Measurements from ENCODE around the gene NRG2. TPM values are rescaled to one million over a fixed set of nuclear protein-coding genes. Genes with fewer than 3 reads are reported as not detected.

Gene NRG2
- total RNA-seq, 1 experiment from 2014 or later, result 1.8 TPM

GRCh38 chr5:139915834-139916233 lies 127.3 kb downstream of the NRG2 start:
- no peaks in the 10 kb centered on the region for H3K27me3 ChIP-seq (ENCODE audit: low read length)
- no peaks in the 10 kb centered on the region for H3K36me3 ChIP-seq (ENCODE audit: low read depth, low read length)
- no peak overlapping the region for H3K4me3 ChIP-seq (ENCODE audit: low read length)
- ATAC-seq (no peak), DNase-seq (no peak)
- H3K27ac ChIP-seq (ENCODE audit: low read length), result no peak overlapping the region
- no peaks in the 10 kb centered on the region for H3F3A ChIP-seq (ENCODE audit: low read length, unreplicated experiment)
- TF ChIP-seq EZH2 (IDR thresholded peaks at IDR 0.05; ENCODE audit: low read length, unreplicated experiment), result no peak
- H3K9ac ChIP-seq (ENCODE audit: low read length), result no peak overlapping the region
- H3K4me2 ChIP-seq (ENCODE audit: low read length), result no peak overlapping the region
- CTCF ChIA-PET, result no interaction called here
- no peaks in the 10 kb centered on the region for H4K20me1 ChIP-seq (ENCODE audit: low read length)
- no peaks in the 10 kb centered on the region for H3K79me2 ChIP-seq (ENCODE audit: low read length)
- BruUV-seq (replicated peaks), result no TSS peak
- H3K4me1 ChIP-seq (ENCODE audit: insufficient read depth, low read length), result no peaks in the 10 kb centered on the region
- H3K9me2 ChIP-seq (replicated peaks; ENCODE audit: low read length), result no peaks in the 10 kb centered on the region
- POLR2A ChIA-PET (ENCODE audit: unreplicated experiment), result no interaction called here
- intact Hi-C loops (cut with micrococcal nuclease), result no loop called here
- H3K9me3 ChIP-seq (ENCODE audit: low read length), result no peaks in the 10 kb centered on the region
- H2AFZ ChIP-seq (ENCODE audit: low read length), result no peak overlapping the region

DNA sequence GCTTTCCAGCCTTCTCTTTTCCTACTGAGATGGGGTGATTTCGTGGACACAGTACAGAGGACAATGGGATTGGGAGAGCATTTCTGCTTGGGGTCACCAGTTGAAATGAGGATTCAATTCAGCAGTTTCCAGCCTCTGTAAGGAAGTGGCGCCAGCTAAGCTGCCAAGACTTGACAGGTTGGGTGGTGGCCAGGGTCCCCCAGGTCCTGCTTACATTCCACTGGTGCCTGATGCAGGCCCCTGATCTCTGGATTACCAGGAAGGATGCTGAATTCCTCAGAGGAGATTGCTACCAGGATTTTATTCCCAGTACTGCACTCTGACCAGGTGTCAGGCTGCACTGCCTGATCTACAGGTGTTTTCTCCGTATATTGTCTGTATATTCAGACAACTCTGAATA lies 127.8 kb downstream of the NRG2 start:
- Histone ChIP-seq H3K4me3 (ENCODE audit: low read length) (no peak overlapping the region), H3K79me2 (ENCODE audit: low read length) (no peaks in the 10 kb centered on the region), H3K9ac (ENCODE audit: low read length) (no peak overlapping the region), H3K4me2 (ENCODE audit: low read length) (no peak overlapping the region), H3K9me3 (ENCODE audit: low read length) (no peaks in the 10 kb centered on the region), H3K4me1 (ENCODE audit: insufficient read depth, low read length) (no peaks in the 10 kb centered on the region), H4K20me1 (ENCODE audit: low read length) (no peaks in the 10 kb centered on the region), H3K27ac (ENCODE audit: low read length) (no peak overlapping the region), H2AFZ (ENCODE audit: low read length) (no peak overlapping the region), H3K36me3 (ENCODE audit: low read depth, low read length) (no peaks in the 10 kb centered on the region), H3F3A (ENCODE audit: low read length, unreplicated experiment) (no peaks in the 10 kb centered on the region), H3K9me2 (replicated peaks; ENCODE audit: low read length) (no peaks in the 10 kb centered on the region), H3K27me3 (ENCODE audit: low read length) (no peaks in the 10 kb centered on the region)
- DNase-seq (no peak), ATAC-seq (no peak)
- POLR2A ChIA-PET (ENCODE audit: unreplicated experiment), result no interaction called here
- no TSS peak for BruUV-seq (replicated peaks)
- CTCF ChIA-PET, result no interaction called here
- intact Hi-C loops (cut with micrococcal nuclease), result no loop called here
- TF ChIP-seq CTCF (conservative IDR thresholded peaks at IDR 0.05; ENCODE audit: low read depth, low read length) (no peak), EZH2phosphoT487 (IDR thresholded peaks at IDR 0.05; ENCODE audit: borderline replicate concordance, low read length) (no peak), EZH2 (IDR thresholded peaks at IDR 0.05; ENCODE audit: low read length, unreplicated experiment) (no peak)

DNA sequence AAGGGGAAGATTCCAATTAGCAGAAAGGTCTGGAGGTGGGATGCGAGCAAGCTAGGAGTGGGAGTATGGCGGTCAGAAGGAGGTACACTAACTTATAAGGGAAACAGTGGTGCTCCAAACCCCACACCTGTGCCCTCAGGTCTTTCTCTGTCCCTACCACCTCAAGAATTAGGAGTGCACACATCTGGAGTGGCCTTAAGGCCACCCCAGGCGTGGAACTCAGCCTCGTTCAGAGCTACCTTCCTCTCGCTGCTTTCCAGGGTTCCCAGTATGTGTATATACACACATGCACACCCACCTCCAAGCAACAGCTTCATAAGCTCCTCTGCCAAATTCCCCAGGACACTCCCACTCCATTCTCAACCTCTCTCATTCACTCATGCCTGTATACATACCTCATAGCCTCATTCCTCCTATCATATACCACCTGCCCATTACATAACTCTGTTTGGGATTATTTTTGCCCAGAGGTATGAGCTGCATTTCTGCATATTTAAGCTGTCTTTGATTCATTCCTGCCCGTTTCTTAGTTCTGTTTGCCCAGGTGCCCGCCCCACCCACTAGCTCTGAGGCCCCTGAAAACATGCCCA lies 128.8 kb downstream of the NRG2 start:
- Histone ChIP-seq H3K36me3 (ENCODE audit: low read depth, low read length) (no peaks in the 10 kb centered on the region), H3K4me1 (ENCODE audit: insufficient read depth, low read length) (no peaks in the 10 kb centered on the region), H2AFZ (ENCODE audit: low read length) (no peak overlapping the region), H3K9ac (ENCODE audit: low read length) (no peak overlapping the region), H3K9me3 (ENCODE audit: low read length) (no peaks in the 10 kb centered on the region), H3K4me2 (ENCODE audit: low read length) (no peak overlapping the region), H3K27me3 (ENCODE audit: low read length) (no peaks in the 10 kb centered on the region), H3K79me2 (ENCODE audit: low read length) (no peaks in the 10 kb centered on the region), H3K9me2 (replicated peaks; ENCODE audit: low read length) (no peaks in the 10 kb centered on the region), H4K20me1 (ENCODE audit: low read length) (no peaks in the 10 kb centered on the region), H3K4me3 (ENCODE audit: low read length) (no peak overlapping the region), H3F3A (ENCODE audit: low read length, unreplicated experiment) (no peaks in the 10 kb centered on the region), H3K27ac (ENCODE audit: low read length) (no peak overlapping the region)
- CTCF ChIA-PET, result no interaction called here
- ATAC-seq (no peak), DNase-seq (no peak)
- POLR2A ChIA-PET (ENCODE audit: unreplicated experiment), result no interaction called here
- no TSS peak for BruUV-seq (replicated peaks)
- no peak for TF ChIP-seq CTCF (conservative IDR thresholded peaks at IDR 0.05; ENCODE audit: low read depth, low read length)
- TF ChIP-seq EZH2 (IDR thresholded peaks at IDR 0.05; ENCODE audit: low read length, unreplicated experiment), result no peak
- no peak for TF ChIP-seq EZH2phosphoT487 (IDR thresholded peaks at IDR 0.05; ENCODE audit: borderline replicate concordance, low read length)
- intact Hi-C loops (cut with micrococcal nuclease), result no loop called here

All from PC-3 (cell line).